Endothelial cell of umbilical vein (primary cell): ENCODE data around the gene ASGR2. TPM values are rescaled to one million over a fixed set of nuclear protein-coding genes. Genes with fewer than 3 reads are reported as not detected.
A peak's percentile ranks its signal among the peaks of the same experiment; 100 is the strongest.
"Not testable (repeated sequence)": the region's sequence is repeated elsewhere in the genome, so short reads cannot be mapped to it uniquely, and the experiment has no call there.

Source experiments
- Bru-seq: library from RNA; stranded (reverse); fragments of 400-500 nt; gene quantifications from one replicate; lab custom pipeline; 2021; lab: Mats Ljungman, UMichigan
- BruChase-seq, 2 experiments: library from RNA; stranded (reverse); fragments of 400-500 nt; gene quantifications; one replicate each; lab custom pipeline; 2021; lab: Mats Ljungman, UMichigan
- BruUV-seq: library from RNA; stranded (reverse); fragments of 400-500 nt; replicated peaks from 2 replicates; lab custom pipeline; 2021; lab: Mats Ljungman, UMichigan
- CTCF ChIA-PET: fragments of 300-600, 350-600 bp; sonication (Branson Sonifier 250); formaldehyde crosslinking; loops from one replicate; lab custom pipeline; 2021; ENCODE audit warnings: antibody characterized with exemption, inconsistent platforms; lab: Charles Lee
- POLR2A ChIA-PET: fragments of 300-600, 350-600 bp; sonication (Branson Sonifier 250); formaldehyde crosslinking; loops from one replicate; lab custom pipeline; 2021; ENCODE audit warnings: antibody characterized with exemption, inconsistent platforms; lab: Charles Lee
- DNase-seq: peaks from one replicate; pipeline ENCODE4 v3.0.0-alpha.2; 2011; ENCODE audit warnings: low read depth, low spot score
- FAIRE-seq: peaks from 2 replicates; lab custom pipeline; 2011; peaks lifted over from hg19 to GRCh38; lab: Jason Lieb, UNC
- H2AFZ ChIP-seq: 2 replicates; pipeline ENCODE4 v1.6.0; 2012; ENCODE audit warnings: low read depth, low read length, control low read depth, inconsistent platforms
- H3K27ac ChIP-seq: 2 replicates; pipeline ENCODE4 v1.5.1; 2011; ENCODE audit warnings: low read depth, mild to moderate bottlenecking, control low read depth, low read length, moderate library complexity; ENCODE audit not compliant: insufficient read depth
- H3K27me3 ChIP-seq, 2 experiments: 2 replicates each; pipeline versions ENCODE4 v1.6.0 to v1.6.1; 2011; ENCODE audit warnings: low read length in 2 of 2, mixed read lengths in 1 of 2; ENCODE audit not compliant: control insufficient read depth in 2 of 2, insufficient read depth in 2 of 2
- H3K36me3 ChIP-seq, 2 experiments: 2 replicates in 1 of 2; 3 replicates in 1 of 2; pipeline ENCODE4 v1.5.1; 2011; ENCODE audit warnings: low read length in 2 of 2, mild to moderate bottlenecking in 1 of 2, moderate library complexity in 1 of 2; ENCODE audit not compliant: control insufficient read depth in 2 of 2, insufficient read depth in 2 of 2; ENCODE audit errors: extremely low read depth in 1 of 2
- H3K4me1 ChIP-seq: 3 replicates; pipeline ENCODE4 v1.5.1; 2011; ENCODE audit warnings: mild to moderate bottlenecking, low read length; ENCODE audit not compliant: control insufficient read depth, insufficient read depth; ENCODE audit errors: extremely low read depth
- H3K4me2 ChIP-seq: 2 replicates; pipeline ENCODE4 v1.6.1; 2011; ENCODE audit warnings: low read length, control low read depth, mixed read lengths; ENCODE audit not compliant: insufficient read depth
- H3K4me3 ChIP-seq, 3 experiments: fragments of 200-600 bp in 1 of 3; sonication (generic), shearing (Covaris generic) in 1 of 3; replicated peaks in 1 of 3; 2 replicates each; pipeline ENCODE4 v1.5.1; 2011 to 2016; ENCODE audit warnings: control low read depth in 3 of 3, low read length in 3 of 3, mild to moderate bottlenecking in 2 of 3, inconsistent platforms in 1 of 3, low read depth in 1 of 3, moderate library complexity in 1 of 3; ENCODE audit not compliant: insufficient read depth in 1 of 3
- H3K79me2 ChIP-seq: 2 replicates; pipeline ENCODE4 v1.6.0; 2012; ENCODE audit warnings: low read length, inconsistent platforms; ENCODE audit not compliant: control insufficient read depth, insufficient read depth
- H3K9ac ChIP-seq: replicated peaks from 2 replicates; pipeline ENCODE3; 2011; ENCODE audit warnings: low read length, control low read depth; ENCODE audit not compliant: insufficient read depth; ENCODE audit errors: extremely low read depth
- H3K9me1 ChIP-seq: replicated peaks from 3 replicates; pipeline ENCODE4 v1.6.0; 2011; ENCODE audit warnings: mild to moderate bottlenecking, low read length; ENCODE audit not compliant: control insufficient read depth, insufficient read depth; ENCODE audit errors: extremely low read depth
- H3K9me3 ChIP-seq: replicated peaks from 2 replicates; pipeline ENCODE4 v1.5.1; 2012; ENCODE audit warnings: low read length, inconsistent platforms; ENCODE audit not compliant: control insufficient read depth, insufficient read depth
- H4K20me1 ChIP-seq: replicated peaks from 2 replicates; pipeline ENCODE3; 2011; ENCODE audit warnings: mild to moderate bottlenecking, low read length; ENCODE audit not compliant: control insufficient read depth, insufficient read depth; ENCODE audit errors: extremely low read depth
- EZH2 ChIP-seq: IDR thresholded peaks from 2 replicates; pipeline ENCODE4 v1.6.1; 2012; ENCODE audit warnings: borderline replicate concordance, low read depth, mild to moderate bottlenecking, moderate library complexity, low read length, inconsistent platforms; ENCODE audit not compliant: severe bottlenecking
- FOS ChIP-seq: IDR thresholded peaks from 2 replicates; pipeline ENCODE4 v1.6.1; 2011; ENCODE audit warnings: mild to moderate bottlenecking, low read length, moderate library complexity, borderline replicate concordance; ENCODE audit not compliant: insufficient read depth
- GATA2 ChIP-seq: IDR thresholded peaks from 2 replicates; pipeline ENCODE4 v1.7.0; 2011; ENCODE audit warnings: low read depth, mild to moderate bottlenecking, moderate library complexity, mixed read lengths, low read length; ENCODE audit not compliant: insufficient read length, insufficient read depth
- JUN ChIP-seq: IDR thresholded peaks from 2 replicates; pipeline ENCODE4 v1.6.1; 2011; ENCODE audit warnings: borderline replicate concordance, low read depth; ENCODE audit not compliant: insufficient read length, insufficient read depth
- MAX ChIP-seq: IDR thresholded peaks from 2 replicates; pipeline ENCODE4 v1.6.1; 2011; ENCODE audit not compliant: insufficient read depth, insufficient read length
- MYC ChIP-seq: IDR thresholded peaks from one replicate; pipeline ENCODE4 v1.6.1; 2011; ENCODE audit warnings: mild to moderate bottlenecking, low read depth, low read length
- POLR2A ChIP-seq: IDR thresholded peaks from 2 replicates; pipeline ENCODE4 v1.6.1; 2012; ENCODE audit warnings: low read depth, mild to moderate bottlenecking, control low read depth, low read length
- POLR2AphosphoS5 ChIP-seq: IDR thresholded peaks from 2 replicates; pipeline ENCODE4 v1.6.1; 2012; ENCODE audit warnings: low read depth, mild to moderate bottlenecking, control low read depth, low read length, moderate library complexity; ENCODE audit not compliant: insufficient read depth
- dilution Hi-C: fragments of 300-500 bp; cut with MboI; formaldehyde crosslinking; loops from one replicate; pipeline ENCODE4 v1.15.0; 2019; ENCODE audit warnings: low sequenced_read_pairs; ENCODE audit not compliant: extremely low pct_ligation_motif_present
- intact Hi-C: fragments of 100-400 bp; cut with micrococcal nuclease; formaldehyde crosslinking; loops from one replicate; pipeline ENCODE4 v1.10.0; 2022
- long read RNA-seq: library from polyadenylated mRNA; stranded (forward); transcript quantifications from one replicate; pipeline ENCODE4 v2.0.0, GENCODE V29; 2021
- polyA minus RNA-seq, 3 experiments: library from RNA; depleted of rRNA, polyadenylated mRNA; stranded (reverse); fragments of >200 nt; gene quantifications; 1 replicate in 1 of 3; 2 replicates in 2 of 3; pipeline ENCODE4 v1.2.3, GENCODE V29; 2011
- polyA plus RNA-seq, 4 experiments: library from polyadenylated mRNA; depleted of rRNA in 3 of 4; stranded (reverse) in 3 of 4; unstranded in 1 of 4; fragments of >200 nt; gene quantifications; 2 replicates each; pipeline versions ENCODE4 v1.2.1 to v1.2.3, GENCODE V29; 2011 to 2012; ENCODE audit warnings: missing spikeins in 1 of 4
- total RNA-seq: library from RNA; stranded (reverse); gene quantifications from 2 replicates; pipeline ENCODE4 v1.2.3, GENCODE V29; 2021
- TF ChIP-seq, protein P1 (sequence below), 2 donors: IDR thresholded peaks; 1 replicate in 1 of 2; 2 replicates in 1 of 2; pipeline ENCODE4 v1.5.1; 2011; ENCODE audit warnings: low read length in 2 of 2, mild to moderate bottlenecking in 2 of 2, moderate library complexity in 2 of 2, control low read depth in 1 of 2, inconsistent platforms in 1 of 2, low read depth in 1 of 2; ENCODE audit not compliant: insufficient read depth in 1 of 2; ENCODE audit errors: extremely low read depth in 1 of 2

ASGR2 gene
- total RNA-seq, result not detected in 2 replicates
- polyA plus RNA-seq, result not detected in 2 replicates
- not detected in 2 replicates for polyA plus RNA-seq (2011; cell fraction: cytosol; rRNA removed)
- not detected in 2 replicates for polyA plus RNA-seq (2011; cell fraction: nucleus; rRNA removed)
- not detected in 2 replicates for polyA plus RNA-seq (2012)
- polyA minus RNA-seq, result not detected in 2 replicates
- not detected for polyA minus RNA-seq (2011; cell fraction: cytosol; rRNA and poly(A)+ RNA removed)
- not detected in 2 replicates for polyA minus RNA-seq (2011; cell fraction: nucleus; rRNA and poly(A)+ RNA removed)
- Bru-seq, nascent RNA, result not detected
- BruChase-seq, experiment 1, labeled RNA remaining after a 6-hour chase, result percentile 4 among the genes with signal in this experiment
- percentile 7 among the genes with signal in this experiment for BruChase-seq, experiment 2, labeled RNA remaining after a 2-hour chase
- long read RNA-seq, result 0 reads

DNA sequence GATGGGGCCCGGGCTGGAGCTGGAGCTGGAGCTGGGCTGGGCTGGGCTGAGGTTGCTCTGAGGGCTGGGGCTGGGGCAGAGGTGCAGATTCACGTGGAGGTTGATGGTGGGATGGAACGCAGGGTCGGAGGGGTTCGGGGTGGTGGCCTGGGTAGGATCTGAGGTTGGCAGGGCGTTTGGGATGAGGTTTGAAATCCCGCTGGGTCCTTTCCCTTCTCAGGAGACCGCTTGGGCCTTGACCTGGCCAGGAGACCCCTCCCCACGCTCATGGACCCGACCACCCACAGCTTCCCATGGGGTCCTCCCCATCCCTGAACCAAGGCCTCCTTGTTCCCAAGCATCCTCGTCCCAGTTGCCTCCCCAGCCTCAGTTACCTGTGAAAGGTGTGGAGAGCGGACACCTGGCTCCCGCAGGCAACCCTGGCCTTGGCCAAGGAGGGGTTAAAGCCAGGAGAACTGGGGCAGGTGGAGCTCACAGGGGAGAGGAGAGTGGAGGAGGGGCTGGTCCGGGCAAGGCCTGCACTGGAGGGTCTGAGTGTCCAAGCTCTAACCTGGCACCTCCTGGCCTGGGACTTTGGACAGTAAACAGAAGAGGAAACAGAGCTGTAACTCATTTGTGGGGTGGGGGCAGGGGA lies at the start of gene ASGR2:
TSS of gene ASGR2 (minus strand) at position 582 of the 634 bp plus-strand sequence. CDS start 582 bp downstream, outside the sequence.
- BruUV-seq, result no TSS peak
- Histone ChIP-seq H3K36me3 (no peaks in the 10 kb centered on the region), H3K27ac (no peak within 1 kb of the TSS), H3K9me1 (no peaks in the 10 kb centered on the region), H3K79me2 (no peaks in the 10 kb centered on the region), H2AFZ (no peak within 1 kb of the TSS), H3K9me3 (no peaks in the 10 kb centered on the region), H3K9ac (no peak within 1 kb of the TSS), H3K4me3 (no peak within 1 kb of the TSS), H3K4me2 (no peak within 1 kb of the TSS), H3K27me3 (peaks cover 0 to 2% of the 10 kb centered on the region in 2 experiments), H3K4me1 (no peaks in the 10 kb centered on the region), H4K20me1 (no peaks in the 10 kb centered on the region)
- dilution Hi-C loops, result no loop called here
- TF ChIP-seq EZH2, result no peak
- TF ChIP-seq POLR2AphosphoS5, result no peak
- no peak for TF ChIP-seq MYC
- no peak for TF ChIP-seq GATA2
- no peak for TF ChIP-seq POLR2A
- no peak for TF ChIP-seq MAX
- TF ChIP-seq FOS, result no peak
- TF ChIP-seq, protein P1, sequence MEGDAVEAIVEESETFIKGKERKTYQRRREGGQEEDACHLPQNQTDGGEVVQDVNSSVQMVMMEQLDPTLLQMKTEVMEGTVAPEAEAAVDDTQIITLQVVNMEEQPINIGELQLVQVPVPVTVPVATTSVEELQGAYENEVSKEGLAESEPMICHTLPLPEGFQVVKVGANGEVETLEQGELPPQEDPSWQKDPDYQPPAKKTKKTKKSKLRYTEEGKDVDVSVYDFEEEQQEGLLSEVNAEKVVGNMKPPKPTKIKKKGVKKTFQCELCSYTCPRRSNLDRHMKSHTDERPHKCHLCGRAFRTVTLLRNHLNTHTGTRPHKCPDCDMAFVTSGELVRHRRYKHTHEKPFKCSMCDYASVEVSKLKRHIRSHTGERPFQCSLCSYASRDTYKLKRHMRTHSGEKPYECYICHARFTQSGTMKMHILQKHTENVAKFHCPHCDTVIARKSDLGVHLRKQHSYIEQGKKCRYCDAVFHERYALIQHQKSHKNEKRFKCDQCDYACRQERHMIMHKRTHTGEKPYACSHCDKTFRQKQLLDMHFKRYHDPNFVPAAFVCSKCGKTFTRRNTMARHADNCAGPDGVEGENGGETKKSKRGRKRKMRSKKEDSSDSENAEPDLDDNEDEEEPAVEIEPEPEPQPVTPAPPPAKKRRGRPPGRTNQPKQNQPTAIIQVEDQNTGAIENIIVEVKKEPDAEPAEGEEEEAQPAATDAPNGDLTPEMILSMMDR (IDR thresholded peaks at IDR 0.05; ENCODE audit: extremely low read depth in 1 of 2, insufficient read depth in 1 of 2, low read depth in 1 of 2, low read length in 2 of 2), result no peak
- no peak for TF ChIP-seq JUN
- no peak for FAIRE-seq
- no peak for DNase-seq
- CTCF ChIA-PET, result interaction anchor here (1.2 kb wide), 1 partner anchor 62 kb away, joined by 3 read pairs; no protein-coding TSS in a partner anchor
- intact Hi-C loops, result no loop called here
- POLR2A ChIA-PET, result interaction anchor here (0.9 kb wide), 1 partner anchor 13 kb away, joined by 3 read pairs; no protein-coding TSS in a partner anchor

- H3K9me1 ChIP-seq, H3K4me3 ChIP-seq, H3K4me1 ChIP-seq, FAIRE-seq, intact Hi-C loops, H3K27me3 ChIP-seq, POLR2A ChIA-PET, DNase-seq, H3K4me2 ChIP-seq, CTCF ChIA-PET, H3K9me3 ChIP-seq, dilution Hi-C loops, H3K9ac ChIP-seq, H3K27ac ChIP-seq, BruUV-seq, H4K20me1 ChIP-seq, H3K79me2 ChIP-seq, H2AFZ ChIP-seq, H3K36me3 ChIP-seq: not testable (repeated sequence)
These were observed 44.9 kb upstream of the ASGR2 start for GRCh38 chr17:7159571-7159970.
